Gastroesophageal sphincter (tissue), 4 donors: ENCODE results near the gene AIFM1. TPM values are rescaled to one million over a fixed set of nuclear protein-coding genes. Genes with fewer than 3 reads are reported as not detected.
A peak's percentile ranks its signal among the peaks of the same experiment; 100 is the strongest.

Experiments
- ATAC-seq: fragments of 150-250 bp; one replicate; pipeline ENCODE4 v1.9.1; 2016; ENCODE audit warnings: mild to moderate bottlenecking, moderate library complexity
- H3K27ac ChIP-seq, 4 donors: fragments of 200-600 bp; sonication (generic) in 3 of 4; 1 replicate in 3 of 4; 2 replicates in 1 of 4; pipeline ENCODE4 v1.5.1; 2016 to 2019
- H3K27me3 ChIP-seq: fragments of 200-600 bp; sonication (generic); one replicate; pipeline ENCODE4 v1.5.1; 2019
- H3K36me3 ChIP-seq, 2 donors: fragments of 200-600 bp; sonication (generic); one replicate each; pipeline ENCODE4 v1.5.1; 2019; ENCODE audit warnings: control low read depth in 1 of 2
- H3K4me1 ChIP-seq, 3 donors: fragments of 200-600 bp; sonication (generic); 1 replicate in 2 of 3; 2 replicates in 1 of 3; pipeline ENCODE4 v1.5.1; 2016 to 2019; ENCODE audit warnings: control low read depth in 2 of 3
- H3K4me3 ChIP-seq, 2 donors: fragments of 200-600 bp; sonication (generic); one replicate each; pipeline ENCODE4 v1.5.1; 2019; ENCODE audit warnings: mild to moderate bottlenecking in 1 of 2, moderate library complexity in 1 of 2
- H3K9me3 ChIP-seq, 3 donors: fragments of 200-600 bp; sonication (generic); one replicate each; pipeline ENCODE4 v1.5.1; 2017 to 2019; ENCODE audit warnings: control low read depth in 2 of 3
- CTCF ChIP-seq, 4 experiments: fragments of 200-600 bp in 2 of 4; fragments of 450-650 bp in 2 of 4; sonication (generic) in 1 of 4; IDR thresholded peaks; one replicate each; pipeline ENCODE4 v1.5.1; 2017 to 2019; ENCODE audit warnings: antibody characterized with exemption in 4 of 4, mild to moderate bottlenecking in 2 of 4, moderate library complexity in 2 of 4
- EP300 ChIP-seq: sonication (generic); formaldehyde crosslinking; IDR thresholded peaks from one replicate; pipeline ENCODE4 v1.6.1; 2017; ENCODE audit warnings: antibody characterized with exemption, mild to moderate bottlenecking
- POLR2A ChIP-seq, 2 donors: fragments of 450-650 bp; IDR thresholded peaks; one replicate each; pipeline ENCODE4 v1.6.1; 2017; ENCODE audit warnings: antibody characterized with exemption in 2 of 2, mild to moderate bottlenecking in 2 of 2, moderate library complexity in 1 of 2
- POLR2AphosphoS5 ChIP-seq: sonication (generic); formaldehyde crosslinking; IDR thresholded peaks from one replicate; pipeline ENCODE4 v1.6.1; 2017; ENCODE audit warnings: antibody characterized with exemption
- WGBS, 2 donors: methylation state at CpG; one replicate each; pipeline ENCODE4 v1.1.5; 2018; ENCODE audit warnings: low coverage in 1 of 2; 5-methylcytosine and 5-hydroxymethylcytosine counted together
- total RNA-seq, 4 donors: library from RNA; depleted of rRNA; stranded (reverse); fragments of >200 nt; gene quantifications; one replicate each; pipeline ENCODE4 v1.1.0, GENCODE V29; 2016

The AIFM1 gene
- total RNA-seq, 4 donors from 2014 or later: 14.0 to 25.5 (median 16.9) TPM

GRCh38 chrX:130093271-130093670, 72.4 kb downstream of the AIFM1 start:
- no peak for TF ChIP-seq CTCF (IDR thresholded peaks at IDR 0.05)
- no peak for TF ChIP-seq EP300
- TF ChIP-seq POLR2AphosphoS5: no peak
- no peak for TF ChIP-seq POLR2A (IDR thresholded peaks at IDR 0.05)

GRCh38 chrX:130091980-130092522, 73.6 kb downstream of the AIFM1 start:
- 60% methylated on average over 1 of the region's 10 CpGs; no CpG with 5 or more reads in 1 of the 2 donors for WGBS, 2 donors
- Histone ChIP-seq H3K27ac (peak overlapping the region in 2 of 4 donors; percentile 9 to 12), H3K36me3 (no peaks in the 10 kb centered on the region), H3K9me3 (no peaks in the 10 kb centered on the region), H3K4me3 (no peak overlapping the region), H3K4me1 (no peaks in the 10 kb centered on the region), H3K27me3 (no peaks in the 10 kb centered on the region)
- peak; percentile 62 for ATAC-seq
- no peak for TF ChIP-seq POLR2A (IDR thresholded peaks at IDR 0.05)
- TF ChIP-seq CTCF (IDR thresholded peaks at IDR 0.05): no peak
- no peak for TF ChIP-seq POLR2AphosphoS5
- no peak for TF ChIP-seq EP300

More at GRCh38 chrX:130093271-130093670, 72.4 kb downstream of the AIFM1 start:
- no peak for ATAC-seq
- H3K9me3 ChIP-seq: no peaks in the 10 kb centered on the region
- WGBS, 2 donors: no CpG with 5 or more reads among the region's 2 CpGs
- H3K36me3 ChIP-seq: no peaks in the 10 kb centered on the region
- no peak overlapping the region for H3K4me3 ChIP-seq
- no peaks in the 10 kb centered on the region for H3K27me3 ChIP-seq
- peaks cover 0 to 6% (median 4%) of the 10 kb centered on the region in 3 donors for H3K4me1 ChIP-seq
- no peak overlapping the region for H3K27ac ChIP-seq

- no peak overlapping the region for H3K4me3 ChIP-seq
- ATAC-seq: no peak
- WGBS, 2 donors: 71 to 100% methylated on average over 2 of the region's 3 CpGs
- no peaks in the 10 kb centered on the region for H3K9me3 ChIP-seq
- no peak overlapping the region for H3K27ac ChIP-seq
- no peaks in the 10 kb centered on the region for H3K4me1 ChIP-seq
- H3K27me3 ChIP-seq: no peaks in the 10 kb centered on the region
- H3K36me3 ChIP-seq: no peaks in the 10 kb centered on the region
- TF ChIP-seq POLR2AphosphoS5 (no peak), POLR2A (IDR thresholded peaks at IDR 0.05) (no peak), CTCF (IDR thresholded peaks at IDR 0.05) (no peak), EP300 (no peak)
Observed at GRCh38 chrX:130090364-130090763, 75.3 kb downstream of the AIFM1 start.

- Histone ChIP-seq H3K27ac (peak overlapping the region in 2 of 4 donors; percentile 9 to 46), H3K4me1 (no peaks in the 10 kb centered on the region), H3K36me3 (no peaks in the 10 kb centered on the region), H3K4me3 (no peak overlapping the region), H3K27me3 (no peaks in the 10 kb centered on the region), H3K9me3 (no peaks in the 10 kb centered on the region)
- no peak for ATAC-seq
- 80% methylated on average over 2 of the region's 13 CpGs; no CpG with 5 or more reads in 1 of the 2 donors for WGBS, 2 donors
- no peak for TF ChIP-seq POLR2AphosphoS5
- TF ChIP-seq CTCF (IDR thresholded peaks at IDR 0.05): no peak
- no peak for TF ChIP-seq EP300
- TF ChIP-seq POLR2A (IDR thresholded peaks at IDR 0.05): no peak
Observed at GRCh38 chrX:130086447-130087206, 79.0 kb downstream of the AIFM1 start.
